Breast epithelium (tissue), 3 donors: ENCODE data around the gene BEST2.
"Not testable (repeated sequence)": the region's sequence is repeated elsewhere in the genome, so short reads cannot be mapped to it uniquely, and the experiment has no call there.

Source experiments
- POLR2AphosphoS5 ChIP-seq, 3 donors: sonication (generic); formaldehyde crosslinking; IDR thresholded peaks; one replicate each; pipeline ENCODE4 v1.6.1; 2017; ENCODE audit warnings: antibody characterized with exemption in 3 of 3
- TF ChIP-seq, protein P1 (sequence below), 3 donors: fragments of 450-650 bp; IDR thresholded peaks; one replicate each; pipeline ENCODE4 v1.5.1; 2016 to 2017; ENCODE audit warnings: antibody characterized with exemption in 3 of 3, mild to moderate bottlenecking in 3 of 3, moderate library complexity in 3 of 3

DNA sequence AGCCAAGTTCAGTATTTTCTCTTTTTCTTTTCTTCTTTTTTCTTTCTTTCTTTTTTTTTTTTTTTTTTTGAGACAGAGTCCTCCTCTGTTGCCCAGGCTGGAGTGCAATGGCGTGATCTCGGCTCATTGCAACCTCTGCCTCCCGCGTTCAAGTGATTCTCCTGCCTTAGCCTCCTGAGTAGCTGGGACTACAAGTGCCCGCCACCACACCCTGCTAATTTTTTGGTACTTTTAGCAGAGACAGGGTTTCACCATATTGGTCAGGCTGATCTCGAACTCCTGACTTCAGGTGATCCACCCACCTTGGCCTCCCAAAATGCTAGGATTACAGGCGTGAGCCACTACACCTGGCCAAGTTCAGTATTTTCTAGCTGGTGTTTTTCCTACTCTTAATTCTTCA, 46.0 kb downstream of the BEST2 start:
- TF ChIP-seq, protein P1, sequence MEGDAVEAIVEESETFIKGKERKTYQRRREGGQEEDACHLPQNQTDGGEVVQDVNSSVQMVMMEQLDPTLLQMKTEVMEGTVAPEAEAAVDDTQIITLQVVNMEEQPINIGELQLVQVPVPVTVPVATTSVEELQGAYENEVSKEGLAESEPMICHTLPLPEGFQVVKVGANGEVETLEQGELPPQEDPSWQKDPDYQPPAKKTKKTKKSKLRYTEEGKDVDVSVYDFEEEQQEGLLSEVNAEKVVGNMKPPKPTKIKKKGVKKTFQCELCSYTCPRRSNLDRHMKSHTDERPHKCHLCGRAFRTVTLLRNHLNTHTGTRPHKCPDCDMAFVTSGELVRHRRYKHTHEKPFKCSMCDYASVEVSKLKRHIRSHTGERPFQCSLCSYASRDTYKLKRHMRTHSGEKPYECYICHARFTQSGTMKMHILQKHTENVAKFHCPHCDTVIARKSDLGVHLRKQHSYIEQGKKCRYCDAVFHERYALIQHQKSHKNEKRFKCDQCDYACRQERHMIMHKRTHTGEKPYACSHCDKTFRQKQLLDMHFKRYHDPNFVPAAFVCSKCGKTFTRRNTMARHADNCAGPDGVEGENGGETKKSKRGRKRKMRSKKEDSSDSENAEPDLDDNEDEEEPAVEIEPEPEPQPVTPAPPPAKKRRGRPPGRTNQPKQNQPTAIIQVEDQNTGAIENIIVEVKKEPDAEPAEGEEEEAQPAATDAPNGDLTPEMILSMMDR (IDR thresholded peaks at IDR 0.05): not testable (repeated sequence)
- not testable (repeated sequence) for TF ChIP-seq POLR2AphosphoS5 (IDR thresholded peaks at IDR 0.05)
